Measurements from ENCODE around the gene BRPF1. TPM values are rescaled to one million over a fixed set of nuclear protein-coding genes. Genes with fewer than 3 reads are reported as not detected.

BRPF1 gene
- total and polyA plus RNA-seq, 2 donors from 2014 or later = 6.2 to 22.4 TPM

GRCh38 chr3:9690451-9691450 is 40.8 kb upstream of the BRPF1 start:
- H3K36me3 ChIP-seq (ENCODE audit: control insufficient read depth in 2 of 3, insufficient read depth in 3 of 3, low read length in 3 of 3) = peaks cover 0 to 87% (median 64%) of the 10 kb centered on the region in 3 donors
- DNase-seq = peak in 1 of 5 donors; percentile 54
- H3K4me1 ChIP-seq (ENCODE audit: control insufficient read depth in 2 of 3, insufficient read depth in 2 of 3, low read depth in 1 of 3, low read length in 3 of 3) = no peaks in the 10 kb centered on the region
- TF ChIP-seq CTCF (IDR thresholded peaks at IDR 0.05; ENCODE audit: borderline replicate concordance, extremely low read depth, insufficient read depth) = no peak
- intact Hi-C loops (cut with DNase I) = no loop called here
- no peak overlapping the region for H3K27ac ChIP-seq (ENCODE audit: low read depth in 2 of 2, low read length in 2 of 2)
- H3K4me3 ChIP-seq (ENCODE audit: low read length in 3 of 3) = no peak overlapping the region
- H3K9ac ChIP-seq (ENCODE audit: low read length in 3 of 3) = no peak overlapping the region
- H3K9me3 ChIP-seq (ENCODE audit: control insufficient read depth in 2 of 3, insufficient read depth in 1 of 3, low read length in 3 of 3) = no peaks in the 10 kb centered on the region
- FAIRE-seq = no peak
- H3K27me3 ChIP-seq (ENCODE audit: control insufficient read depth, insufficient read depth, low read length) = no peaks in the 10 kb centered on the region

- FAIRE-seq = no peak
- Histone ChIP-seq H3K27ac (ENCODE audit: low read depth in 2 of 2, low read length in 2 of 2) (no peak overlapping the region), H3K27me3 (ENCODE audit: control insufficient read depth, insufficient read depth, low read length) (no peaks in the 10 kb centered on the region), H3K9ac (ENCODE audit: low read length in 3 of 3) (no peak overlapping the region), H3K4me3 (ENCODE audit: low read length in 3 of 3) (no peak overlapping the region), H3K36me3 (ENCODE audit: control insufficient read depth in 2 of 3, insufficient read depth in 3 of 3, low read length in 3 of 3) (peaks cover 0 to 83% (median 63%) of the 10 kb centered on the region in 3 donors), H3K4me1 (ENCODE audit: control insufficient read depth in 2 of 3, insufficient read depth in 2 of 3, low read depth in 1 of 3, low read length in 3 of 3) (no peaks in the 10 kb centered on the region), H3K9me3 (ENCODE audit: control insufficient read depth in 2 of 3, insufficient read depth in 1 of 3, low read length in 3 of 3) (no peaks in the 10 kb centered on the region)
- peak in 1 of 5 donors; percentile 26 for DNase-seq
- intact Hi-C loops (cut with DNase I) = no loop called here
- no peak for TF ChIP-seq CTCF (IDR thresholded peaks at IDR 0.05; ENCODE audit: borderline replicate concordance, extremely low read depth, insufficient read depth)
Measured at GRCh38 chr3:9691636-9692035, 39.9 kb upstream of the BRPF1 start.

GRCh38 chr3:9692416-9692815 is 39.1 kb upstream of the BRPF1 start:
- peaks cover 0 to 83% (median 62%) of the 10 kb centered on the region in 3 donors for H3K36me3 ChIP-seq (ENCODE audit: control insufficient read depth in 2 of 3, insufficient read depth in 3 of 3, low read length in 3 of 3)

More at GRCh38 chr3:9692416-9692815, 39.1 kb upstream of the BRPF1 start:
- FAIRE-seq (no peak), DNase-seq (peak in 1 of 5 donors; percentile 56)
- Histone ChIP-seq H3K9me3 (ENCODE audit: control insufficient read depth in 2 of 3, insufficient read depth in 1 of 3, low read length in 3 of 3) (no peaks in the 10 kb centered on the region), H3K4me1 (ENCODE audit: control insufficient read depth in 2 of 3, insufficient read depth in 2 of 3, low read depth in 1 of 3, low read length in 3 of 3) (no peaks in the 10 kb centered on the region), H3K9ac (ENCODE audit: low read length in 3 of 3) (no peak overlapping the region), H3K27me3 (ENCODE audit: control insufficient read depth, insufficient read depth, low read length) (no peaks in the 10 kb centered on the region), H3K4me3 (ENCODE audit: low read length in 3 of 3) (no peak overlapping the region), H3K27ac (ENCODE audit: low read depth in 2 of 2, low read length in 2 of 2) (no peak overlapping the region)
- intact Hi-C loops (cut with DNase I) = no loop called here
- TF ChIP-seq CTCF (IDR thresholded peaks at IDR 0.05; ENCODE audit: borderline replicate concordance, extremely low read depth, insufficient read depth) = no peak

Data from kidney (tissue), 14 donors.